GM23338 (cell line): ENCODE data around the gene YIPF7.

Experiments used
- CREB1 ChIP-seq: fragments of 250-450 bp; sonication (Bioruptor Pico); IDR thresholded peaks from 2 replicates; pipeline ENCODE4 v1.5.0; 2020; ENCODE audit warnings: low read depth, mild to moderate bottlenecking, moderate library complexity
- CTCF ChIP-seq, 2 experiments: fragments of 200-600 bp in 1 of 2; sonication (generic) in 1 of 2; conservative IDR thresholded peaks; 2 replicates each; pipeline versions ENCODE4 v1.5.1 to v1.6.1; 2016 to 2017; ENCODE audit warnings: antibody characterized with exemption in 2 of 2, low read depth in 2 of 2, mild to moderate bottlenecking in 2 of 2, moderate library complexity in 1 of 2
- ETS1 ChIP-seq: IDR thresholded peaks from 2 replicates; pipeline ENCODE4 v1.6.1; 2016; ENCODE audit warnings: antibody characterized with exemption
- EZH2 ChIP-seq: fragments of 200-600 bp; sonication (generic); IDR thresholded peaks from one replicate; pipeline ENCODE4 v1.8.0; 2017; ENCODE audit warnings: antibody characterized with exemption, mild to moderate bottlenecking, low read depth; ENCODE audit not compliant: unreplicated experiment
- EZH2phosphoT487 ChIP-seq: fragments of 200-600 bp; sonication (generic); IDR thresholded peaks from one replicate; pipeline ENCODE4 v1.8.1; 2018; ENCODE audit warnings: antibody characterized with exemption; ENCODE audit not compliant: unreplicated experiment
- JUNB ChIP-seq: IDR thresholded peaks from one replicate; pipeline ENCODE4 v1.6.1; 2016; ENCODE audit warnings: antibody characterized with exemption; ENCODE audit not compliant: unreplicated experiment
- NANOG ChIP-seq: IDR thresholded peaks from 2 replicates; pipeline ENCODE4 v1.6.1; 2016; ENCODE audit warnings: antibody characterized with exemption, borderline replicate concordance
- POLR2AphosphoS5 ChIP-seq: IDR thresholded peaks from 2 replicates; pipeline ENCODE4 v1.6.1; 2016; ENCODE audit warnings: antibody characterized with exemption, low read depth
- REST ChIP-seq: IDR thresholded peaks from one replicate; pipeline ENCODE4 v1.6.1; 2018; ENCODE audit warnings: antibody characterized with exemption; ENCODE audit not compliant: unreplicated experiment
- STAT1 ChIP-seq: IDR thresholded peaks from one replicate; pipeline ENCODE4 v1.6.1; 2016; ENCODE audit warnings: antibody characterized with exemption; ENCODE audit not compliant: unreplicated experiment
- ZNF114 ChIP-seq: fragments of 250-450 bp; sonication (Bioruptor Pico); IDR thresholded peaks from 2 replicates; pipeline ENCODE4 v1.5.0; 2020; ENCODE audit warnings: mild to moderate bottlenecking, moderate library complexity
- ZNF331 ChIP-seq: fragments of 250-450 bp; sonication (Bioruptor Pico); IDR thresholded peaks from 2 replicates; pipeline ENCODE4 v1.5.0; 2020; ENCODE audit warnings: low read depth, mild to moderate bottlenecking, moderate library complexity

GRCh38 chr4:44652002-44652401 lies 577 bp upstream of the YIPF7 start:
- TF ChIP-seq CTCF (conservative IDR thresholded peaks at IDR 0.05; ENCODE audit: low read depth in 2 of 2) (no peak), CREB1 (no peak), EZH2 (no peak), POLR2AphosphoS5 (no peak), JUNB (no peak), EZH2phosphoT487 (no peak), ZNF331 (no peak), REST (no peak), ETS1 (no peak), STAT1 (no peak), NANOG (no peak), ZNF114 (no peak)
